ENCODE data around the gene SERPINE2.
"Not testable (repeated sequence)": the region's sequence is repeated elsewhere in the genome, so short reads cannot be mapped to it uniquely, and the experiment has no call there.

Gene SERPINE2

GRCh38 chr2:223950448-223951347, 88.4 kb downstream of the SERPINE2 start:
- Histone ChIP-seq H3K9me3 (ENCODE audit: low read length) (no peaks in the 10 kb centered on the region), H2AFZ (ENCODE audit: low read depth, low read length) (no peak overlapping the region), H3K36me3 (ENCODE audit: insufficient read depth, low read length) (no peaks in the 10 kb centered on the region), H3K4me3 (ENCODE audit: low read length) (no peak overlapping the region), H3K27me3 (ENCODE audit: insufficient read depth, low read length) (no peaks in the 10 kb centered on the region), H3K4me1 (ENCODE audit: insufficient read depth, low read length) (peaks cover 10% of the 10 kb centered on the region)

- no peaks in the 10 kb centered on the region for H3K36me3 ChIP-seq (ENCODE audit: insufficient read depth, low read length)
- peaks cover 12% of the 10 kb centered on the region for H3K4me1 ChIP-seq (ENCODE audit: insufficient read depth, low read length)
- no peaks in the 10 kb centered on the region for H3K27me3 ChIP-seq (ENCODE audit: insufficient read depth, low read length)
- H3K4me3 ChIP-seq (ENCODE audit: low read length), result no peak overlapping the region
- no peaks in the 10 kb centered on the region for H3K9me3 ChIP-seq (ENCODE audit: low read length)
- H2AFZ ChIP-seq (ENCODE audit: low read depth, low read length), result no peak overlapping the region
Observed at GRCh38 chr2:223949241-223949840, 89.7 kb downstream of the SERPINE2 start.

GRCh38 chr2:223947711-223948205, 91.3 kb downstream of the SERPINE2 start:
- Histone ChIP-seq H2AFZ (ENCODE audit: low read depth, low read length) (no peak overlapping the region), H3K9me3 (ENCODE audit: low read length) (no peaks in the 10 kb centered on the region), H3K27me3 (ENCODE audit: insufficient read depth, low read length) (no peaks in the 10 kb centered on the region), H3K4me1 (ENCODE audit: insufficient read depth, low read length) (peaks cover 19% of the 10 kb centered on the region), H3K36me3 (ENCODE audit: insufficient read depth, low read length) (no peaks in the 10 kb centered on the region), H3K4me3 (ENCODE audit: low read length) (no peak overlapping the region)

DNA sequence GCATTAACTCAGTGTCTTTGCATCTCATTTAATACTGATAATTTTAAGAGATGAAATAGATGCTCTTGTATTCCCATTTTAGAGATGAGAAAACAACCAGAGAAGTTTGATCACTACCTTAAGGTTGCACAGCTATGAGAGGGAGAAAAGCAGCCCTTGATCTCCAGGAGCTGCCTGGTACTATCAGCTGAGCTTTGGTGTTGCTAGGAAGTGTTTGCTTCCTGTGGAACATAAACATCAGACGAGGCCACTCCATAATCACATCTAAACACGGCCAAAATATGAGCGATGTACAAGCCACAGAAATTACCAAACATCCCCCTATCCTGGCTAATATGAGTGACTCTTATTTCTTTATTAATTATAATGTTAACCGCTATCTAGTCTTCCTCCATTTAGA, 93.3 kb downstream of the SERPINE2 start:
- H3K4me1 ChIP-seq (ENCODE audit: insufficient read depth, low read length), result peaks cover 10% of the 10 kb centered on the region
- peak overlapping the region; percentile 76 for H2AFZ ChIP-seq (ENCODE audit: low read depth, low read length)
- H3K9me3 ChIP-seq (ENCODE audit: low read length), result no peaks in the 10 kb centered on the region
- peak overlapping the region; percentile 74 for H3K4me3 ChIP-seq (ENCODE audit: low read length)
- H3K27me3 ChIP-seq (ENCODE audit: insufficient read depth, low read length), result no peaks in the 10 kb centered on the region
- H3K36me3 ChIP-seq (ENCODE audit: insufficient read depth, low read length), result no peaks in the 10 kb centered on the region

- Histone ChIP-seq H3K4me1 (ENCODE audit: insufficient read depth, low read length) (peaks cover 10% of the 10 kb centered on the region), H3K9me3 (ENCODE audit: low read length) (peaks cover 2% of the 10 kb centered on the region), H3K36me3 (ENCODE audit: insufficient read depth, low read length) (no peaks in the 10 kb centered on the region), H2AFZ (ENCODE audit: low read depth, low read length) (peak within 1 kb of the TSS; percentile 76), H3K27me3 (ENCODE audit: insufficient read depth, low read length) (no peaks in the 10 kb centered on the region), H3K4me3 (ENCODE audit: low read length) (peak within 1 kb of the TSS; percentile 74)
Observed at GRCh38 chr2:223944703-223945531, 94.2 kb downstream of the SERPINE2 start, which contains the start of gene WDFY1. Gene WDFY1, minus strand, starts transcription at chr2:223945335. Its CDS starts 51 bp downstream, at chr2:223945284.

DNA sequence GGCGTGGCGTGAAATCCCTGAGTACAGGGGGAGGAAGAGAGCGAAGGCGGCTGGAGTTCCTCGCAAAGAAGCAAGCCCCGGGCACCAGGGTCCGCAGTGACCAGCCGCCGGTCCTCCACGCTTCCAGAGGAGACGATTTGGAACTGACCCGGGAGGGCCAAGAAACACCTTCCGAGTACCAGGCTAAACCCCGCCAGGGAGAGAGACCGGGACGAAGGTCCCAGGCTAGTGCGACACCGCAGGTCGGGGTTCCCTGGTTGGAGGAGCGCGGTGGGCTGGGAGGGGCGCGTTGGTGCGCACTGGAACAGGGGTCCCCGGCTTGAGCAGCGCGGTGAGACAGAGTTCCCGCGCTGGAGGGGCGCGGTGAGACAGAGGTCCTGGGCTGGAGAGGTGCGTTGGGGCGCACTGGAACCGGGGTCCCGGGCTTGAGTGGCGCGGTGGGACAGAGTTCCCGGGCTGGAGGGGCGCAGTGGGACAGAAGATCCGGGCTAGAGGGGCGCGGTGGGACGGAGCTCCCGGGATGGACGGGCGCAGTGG, 94.9 kb downstream of the SERPINE2 start:
- Histone ChIP-seq H3K36me3 (ENCODE audit: insufficient read depth, low read length) (no peaks in the 10 kb centered on the region), H3K27me3 (ENCODE audit: insufficient read depth, low read length) (no peaks in the 10 kb centered on the region), H3K4me3 (ENCODE audit: low read length) (peak overlapping the region; percentile 74), H3K9me3 (ENCODE audit: low read length) (peaks cover 2% of the 10 kb centered on the region), H3K4me1 (ENCODE audit: insufficient read depth, low read length) (peaks cover 10% of the 10 kb centered on the region), H2AFZ (ENCODE audit: low read depth, low read length) (peak overlapping the region; percentile 76)

GRCh38 chr2:223943561-223944008, 95.5 kb downstream of the SERPINE2 start:
- H2AFZ ChIP-seq (ENCODE audit: low read depth, low read length), result no peak overlapping the region
- H3K36me3 ChIP-seq (ENCODE audit: insufficient read depth, low read length), result no peaks in the 10 kb centered on the region
- H3K4me1 ChIP-seq (ENCODE audit: insufficient read depth, low read length), result peaks cover 10% of the 10 kb centered on the region
- no peaks in the 10 kb centered on the region for H3K27me3 ChIP-seq (ENCODE audit: insufficient read depth, low read length)
- peaks cover 2% of the 10 kb centered on the region for H3K9me3 ChIP-seq (ENCODE audit: low read length)
- H3K4me3 ChIP-seq (ENCODE audit: low read length), result peak overlapping the region; percentile 74

DNA sequence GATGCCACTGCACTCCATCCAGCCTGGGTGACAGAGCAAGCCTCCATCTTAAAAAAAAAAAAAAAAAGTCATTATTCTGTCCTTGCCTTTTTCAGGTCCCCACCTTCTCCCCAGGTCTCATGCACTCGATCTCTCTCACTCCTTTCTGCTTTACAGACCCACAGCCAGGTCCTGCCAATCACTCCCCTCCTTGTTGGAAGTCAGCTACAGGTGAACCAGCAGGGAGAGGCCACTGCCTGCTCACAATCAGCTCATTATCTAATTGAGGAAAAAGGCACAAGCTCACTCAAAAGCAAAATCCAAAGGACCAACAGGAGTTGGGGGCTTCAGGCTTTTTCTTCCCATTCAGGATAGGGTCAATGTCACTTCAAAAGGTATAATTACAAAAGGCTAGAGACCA, 96.0 kb downstream of the SERPINE2 start:
- H3K4me1 ChIP-seq (ENCODE audit: insufficient read depth, low read length), result peaks cover 10% of the 10 kb centered on the region
- H3K36me3 ChIP-seq (ENCODE audit: insufficient read depth, low read length), result no peaks in the 10 kb centered on the region
- H3K4me3 ChIP-seq (ENCODE audit: low read length), result peak overlapping the region; percentile 74
- H2AFZ ChIP-seq (ENCODE audit: low read depth, low read length), result no peak overlapping the region
- H3K27me3 ChIP-seq (ENCODE audit: insufficient read depth, low read length), result no peaks in the 10 kb centered on the region
- H3K9me3 ChIP-seq (ENCODE audit: low read length), result peaks cover 2% of the 10 kb centered on the region

DNA sequence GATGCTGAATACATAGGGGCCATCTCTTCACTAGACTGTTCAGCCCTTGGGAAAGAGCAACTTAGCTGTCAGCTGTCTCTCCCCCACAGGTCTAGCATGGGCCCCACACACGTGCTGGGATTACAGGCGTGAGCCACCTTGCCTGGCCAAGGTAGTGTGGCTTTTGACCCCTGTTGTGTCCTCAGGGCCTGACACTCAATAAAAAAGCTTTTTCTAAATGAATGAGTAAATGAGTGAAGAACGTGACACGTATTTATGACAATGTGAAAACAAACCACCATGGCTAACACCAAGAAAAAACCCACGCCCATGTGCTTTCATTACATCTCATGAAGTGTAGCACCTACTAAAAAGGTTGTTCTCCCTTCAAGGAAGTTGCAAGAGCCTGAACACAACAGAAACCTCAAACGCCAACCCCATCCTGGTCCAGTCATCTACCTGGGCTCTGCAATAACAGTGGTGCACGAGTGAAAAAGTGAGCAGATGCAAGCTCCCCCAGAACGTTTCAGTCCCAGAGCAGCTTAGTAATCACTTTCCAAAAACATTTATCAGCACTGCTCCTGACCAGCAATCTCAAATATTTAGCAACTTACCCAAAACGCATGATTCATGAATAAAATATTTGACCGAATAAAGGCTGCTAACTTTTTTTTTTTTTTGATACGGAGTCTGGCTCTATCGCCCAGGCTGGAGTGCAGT, 97.4 kb downstream of the SERPINE2 start:
- Histone ChIP-seq H3K4me3 (ENCODE audit: low read length) (no peak overlapping the region), H3K36me3 (ENCODE audit: insufficient read depth, low read length) (no peaks in the 10 kb centered on the region), H2AFZ (ENCODE audit: low read depth, low read length) (no peak overlapping the region), H3K27me3 (ENCODE audit: insufficient read depth, low read length) (no peaks in the 10 kb centered on the region), H3K4me1 (ENCODE audit: insufficient read depth, low read length) (peaks cover 17% of the 10 kb centered on the region), H3K9me3 (ENCODE audit: low read length) (peaks cover 2% of the 10 kb centered on the region)

DNA sequence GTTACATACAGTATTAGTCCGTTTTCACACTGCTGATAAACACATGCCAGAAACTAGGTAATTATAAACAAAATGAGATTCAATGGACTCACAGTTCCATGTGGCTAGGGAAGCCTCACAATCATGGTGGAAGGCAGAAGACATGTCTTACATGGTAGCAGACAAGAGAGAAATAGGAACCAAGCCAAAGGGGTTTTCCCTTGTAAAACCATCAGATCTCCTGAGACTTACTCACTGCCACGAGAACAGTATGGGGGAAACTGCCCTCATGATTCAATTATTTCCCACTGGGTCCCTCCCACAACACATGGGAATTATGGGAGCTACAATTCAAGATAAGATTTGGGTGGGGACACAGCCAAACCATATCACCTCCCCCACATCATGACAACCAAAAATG, 99.6 kb downstream of the SERPINE2 start:
- not testable (repeated sequence) for H3K27me3 ChIP-seq (ENCODE audit: insufficient read depth, low read length); H3K9me3 ChIP-seq (ENCODE audit: low read length); H2AFZ ChIP-seq (ENCODE audit: low read depth, low read length); H3K36me3 ChIP-seq (ENCODE audit: insufficient read depth, low read length); H3K4me3 ChIP-seq (ENCODE audit: low read length)
- peaks cover 15% of the 10 kb centered on the region for H3K4me1 ChIP-seq (ENCODE audit: insufficient read depth, low read length)

DNA sequence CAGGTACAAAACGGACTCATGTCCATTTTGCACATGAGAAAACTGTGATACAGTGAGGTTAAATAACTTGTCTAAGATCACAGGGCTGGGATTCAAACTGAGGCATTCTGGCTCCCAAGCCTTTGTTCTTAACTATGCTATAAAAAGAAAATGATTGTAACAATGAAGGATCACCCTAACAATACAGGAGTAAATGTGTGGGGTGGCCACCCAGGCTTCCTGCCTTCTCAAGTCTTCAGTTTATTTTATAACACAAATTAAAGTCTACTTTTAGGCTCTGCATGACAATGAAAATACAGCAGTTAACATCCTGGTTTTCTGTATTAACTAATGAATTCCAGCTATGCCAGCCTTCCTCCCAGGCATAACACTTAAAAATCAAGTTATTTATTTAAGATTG, 101.6 kb downstream of the SERPINE2 start:
- Histone ChIP-seq H3K4me1 (ENCODE audit: insufficient read depth, low read length) (peaks cover 7% of the 10 kb centered on the region), H3K4me3 (ENCODE audit: low read length) (no peak overlapping the region), H3K36me3 (ENCODE audit: insufficient read depth, low read length) (no peaks in the 10 kb centered on the region), H2AFZ (ENCODE audit: low read depth, low read length) (no peak overlapping the region), H3K27me3 (ENCODE audit: insufficient read depth, low read length) (no peaks in the 10 kb centered on the region), H3K9me3 (ENCODE audit: low read length) (peaks cover 2% of the 10 kb centered on the region)

DNA sequence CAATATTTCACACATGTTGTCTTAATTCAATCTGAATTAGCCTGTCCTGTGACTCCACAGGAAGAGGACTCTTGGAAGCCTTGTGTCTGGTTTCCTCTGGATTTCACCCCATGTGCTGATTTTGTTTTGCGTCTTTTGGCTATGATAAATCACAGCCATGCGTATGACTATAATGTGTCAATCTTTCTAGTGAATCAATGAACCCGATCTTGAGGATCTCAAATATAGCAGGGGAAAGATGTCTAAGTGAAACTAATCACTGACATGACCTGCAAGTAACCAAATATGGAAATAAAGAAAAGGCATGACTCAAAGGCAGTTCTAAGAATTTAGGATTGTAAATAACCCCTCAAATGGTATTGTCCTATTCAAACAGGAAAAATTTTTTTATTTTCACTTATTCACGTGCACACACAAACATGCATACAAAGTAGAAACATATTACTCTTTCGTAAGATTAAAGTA, 102.2 kb downstream of the SERPINE2 start:
- no peak overlapping the region for H2AFZ ChIP-seq (ENCODE audit: low read depth, low read length)
- H3K4me1 ChIP-seq (ENCODE audit: insufficient read depth, low read length), result peaks cover 7% of the 10 kb centered on the region
- H3K27me3 ChIP-seq (ENCODE audit: insufficient read depth, low read length), result no peaks in the 10 kb centered on the region
- H3K36me3 ChIP-seq (ENCODE audit: insufficient read depth, low read length), result no peaks in the 10 kb centered on the region
- peaks cover 2% of the 10 kb centered on the region for H3K9me3 ChIP-seq (ENCODE audit: low read length)
- no peak overlapping the region for H3K4me3 ChIP-seq (ENCODE audit: low read length)
